Endodermal cell (in vitro differentiated cells): ENCODE results near the gene TSPAN11. TPM values are rescaled to one million over a fixed set of nuclear protein-coding genes. Genes with fewer than 3 reads are reported as not detected.

Experiments
- DNase-seq: peaks from one replicate; pipeline ENCODE4 v3.0.0-alpha.2; 2017
- H3K27ac ChIP-seq: 2 replicates; pipeline ENCODE4 v1.5.1; 2013; ENCODE audit warnings: mild to moderate bottlenecking, low read depth, low read length, moderate library complexity
- H3K27me3 ChIP-seq: 2 replicates; pipeline ENCODE4 v1.6.1; 2013; ENCODE audit warnings: mild to moderate bottlenecking, low read length, moderate library complexity; ENCODE audit not compliant: insufficient read depth, control insufficient read depth, poor library complexity, severe bottlenecking
- H3K36me3 ChIP-seq: 2 replicates; pipeline ENCODE4 v1.7.0; 2013; ENCODE audit warnings: mild to moderate bottlenecking, low read length, moderate library complexity; ENCODE audit not compliant: control insufficient read depth, insufficient read depth
- H3K4me1 ChIP-seq: one replicate; pipeline ENCODE4 v1.7.0; 2013; ENCODE audit warnings: low read length; ENCODE audit not compliant: control insufficient read depth, insufficient read depth
- H3K4me3 ChIP-seq: 2 replicates; pipeline ENCODE4 v1.5.1; 2013; ENCODE audit warnings: mild to moderate bottlenecking, low read length, moderate library complexity
- H3K9ac ChIP-seq: 2 replicates; pipeline ENCODE4 v1.6.1; 2013; ENCODE audit warnings: mild to moderate bottlenecking, low read length, moderate library complexity; ENCODE audit not compliant: poor library complexity, severe bottlenecking; ENCODE audit errors: extremely low read depth
- H3K9me3 ChIP-seq: 2 replicates; pipeline ENCODE4 v1.6.1; 2013; ENCODE audit warnings: mild to moderate bottlenecking, low read length, moderate library complexity; ENCODE audit not compliant: control insufficient read depth
- H3K27ac Mint-ChIP-seq: 2 replicates; pipeline ENCODE4 v1.8.0; 2020; ENCODE audit warnings: mixed read lengths
- H3K27me3 Mint-ChIP-seq: 2 replicates; pipeline ENCODE4 v1.8.0; 2021; ENCODE audit warnings: mild to moderate bottlenecking, mixed read lengths; ENCODE audit not compliant: insufficient read depth
- H3K36me3 Mint-ChIP-seq: 2 replicates; pipeline ENCODE4 v1.8.0; 2020; ENCODE audit warnings: low read depth, mixed read lengths
- H3K4me1 Mint-ChIP-seq: 2 replicates; pipeline ENCODE4 v1.8.0; 2020; ENCODE audit warnings: mixed read lengths
- H3K4me3 Mint-ChIP-seq: 2 replicates; pipeline ENCODE4 v1.8.0; 2020; ENCODE audit warnings: mild to moderate bottlenecking, moderate library complexity, mixed read lengths
- H3K9me3 Mint-ChIP-seq: 2 replicates; pipeline ENCODE4 v1.8.0; 2020; ENCODE audit warnings: mild to moderate bottlenecking, mixed read lengths
- CTCF ChIP-seq: fragments of 200-600 bp; sonication (generic); conservative IDR thresholded peaks from 2 replicates; pipeline ENCODE4 v1.5.0; 2021; ENCODE audit warnings: antibody characterized with exemption, mild to moderate bottlenecking
- WGBS, 2 experiments: methylation state at CpG; one replicate each; pipeline versions ENCODE4 v1.1.5 to v1.1.7; 2013; ENCODE audit warnings: missing lambda C conversion rate in 2 of 2, mixed read lengths in 1 of 2; ENCODE audit not compliant: insufficient coverage in 1 of 2, insufficient read length in 1 of 2; 5-methylcytosine and 5-hydroxymethylcytosine counted together
- total RNA-seq, 2 donors: library from RNA; stranded (reverse); fragmentation: NEBNext Ultra II Directional in 1 of 2; extraction: Animal tissue kit (Norgen Biotek cat#: 25700) in 1 of 2; gene quantifications; 2 replicates in 1 of 2; 3 replicates in 1 of 2; pipeline ENCODE4 v1.2.1, GENCODE V29; 2021

TSPAN11 gene
- total RNA-seq, 2 donors from 2014 or later: 0.20 to 3.6 TPM

DNA sequence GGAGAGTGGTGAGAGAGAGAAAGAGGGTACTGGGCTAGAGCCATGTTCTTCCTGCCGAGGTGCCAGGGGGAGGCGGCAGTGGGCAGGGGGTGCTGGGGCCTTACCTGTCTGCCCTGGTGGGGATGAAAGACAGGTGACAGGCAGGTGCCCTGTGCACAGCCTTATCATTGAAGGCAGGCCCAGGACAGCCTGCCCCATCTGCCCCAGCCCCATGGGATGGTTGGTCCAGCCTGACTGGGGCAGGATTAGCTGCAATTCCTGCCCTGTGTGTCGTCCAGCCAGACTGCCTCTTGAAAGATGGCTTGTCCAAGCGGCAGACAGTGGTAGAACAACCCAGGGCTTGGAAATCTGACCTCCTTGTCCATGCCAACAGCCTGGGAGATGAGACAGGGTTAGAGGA, 67.2 kb downstream of the TSPAN11 start:
- WGBS, 2 experiments: 95 to 97% methylated on average over 3 to 4 of the region's 4 CpGs
- Mint-ChIP-seq H3K27ac (no peak overlapping the region), H3K4me3 (no peak overlapping the region), H3K27me3 (no peaks in the 10 kb centered on the region), H3K4me1 (peaks cover 8% of the 10 kb centered on the region), H3K9me3 (no peaks in the 10 kb centered on the region), H3K36me3 (no peaks in the 10 kb centered on the region)
- no peak for DNase-seq
- no peaks in the 10 kb centered on the region for H3K36me3 ChIP-seq
- no peak for TF ChIP-seq CTCF
- no peak overlapping the region for H3K27ac ChIP-seq
- no peaks in the 10 kb centered on the region for H3K27me3 ChIP-seq
- no peak overlapping the region for H3K4me3 ChIP-seq
- peaks cover 5% of the 10 kb centered on the region for H3K4me1 ChIP-seq
- H3K9ac ChIP-seq: no peak overlapping the region
- no peaks in the 10 kb centered on the region for H3K9me3 ChIP-seq

DNA sequence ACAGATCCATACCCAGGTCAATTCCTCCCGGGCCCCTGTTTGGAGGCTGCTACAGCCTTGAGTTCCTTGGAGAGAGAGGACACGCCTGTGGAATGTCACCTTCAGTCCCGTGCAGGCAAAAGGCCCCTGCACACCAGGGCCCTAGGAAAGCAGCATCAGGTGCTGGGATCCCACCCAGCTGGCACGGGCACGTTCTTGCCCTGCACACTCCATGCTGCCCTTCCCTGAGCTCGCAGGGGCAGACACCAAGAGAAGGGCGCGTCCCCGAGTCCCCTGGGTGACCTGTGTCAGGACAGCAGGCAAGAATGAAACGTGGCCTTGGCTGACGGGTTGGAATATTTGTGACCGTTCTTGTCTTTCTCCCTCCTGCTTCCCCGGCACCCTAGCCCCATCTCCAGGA, 67.7 kb downstream of the TSPAN11 start:
- DNase-seq: no peak
- no peaks in the 10 kb centered on the region for H3K27me3 Mint-ChIP-seq
- Histone ChIP-seq H3K4me1 (peaks cover 5% of the 10 kb centered on the region), H3K9ac (no peak overlapping the region), H3K4me3 (no peak overlapping the region), H3K36me3 (no peaks in the 10 kb centered on the region), H3K27ac (no peak overlapping the region), H3K27me3 (no peaks in the 10 kb centered on the region), H3K9me3 (no peaks in the 10 kb centered on the region)
- no peak overlapping the region for H3K27ac Mint-ChIP-seq
- TF ChIP-seq CTCF: no peak
- 83% methylated on average over 2 to 12 of the region's 13 CpGs for WGBS, 2 experiments
- no peak overlapping the region for H3K4me3 Mint-ChIP-seq
- H3K9me3 Mint-ChIP-seq: no peaks in the 10 kb centered on the region
- H3K4me1 Mint-ChIP-seq: peaks cover 8% of the 10 kb centered on the region
- no peaks in the 10 kb centered on the region for H3K36me3 Mint-ChIP-seq

DNA sequence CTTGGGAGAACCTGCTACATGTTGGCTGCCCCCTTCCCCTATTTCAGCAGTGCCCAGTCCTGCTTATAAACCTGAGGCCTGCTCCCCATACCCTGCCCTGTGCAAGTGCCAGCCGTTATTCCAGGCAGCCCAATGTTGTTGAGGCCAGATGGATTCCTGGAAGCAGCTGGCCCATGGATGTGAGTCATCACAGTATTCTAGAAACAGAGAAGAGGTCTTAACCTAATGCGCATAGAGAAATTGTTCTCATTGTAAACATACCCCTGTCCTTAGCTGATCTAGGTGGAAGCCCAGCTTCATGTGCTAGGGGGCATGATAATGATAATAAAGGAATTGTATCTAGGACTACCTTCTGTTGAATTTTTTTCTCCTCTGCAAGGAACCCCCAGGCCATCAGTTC, 69.7 kb downstream of the TSPAN11 start:
- Mint-ChIP-seq H3K4me1 (peaks cover 2% of the 10 kb centered on the region), H3K27ac (no peak overlapping the region), H3K9me3 (no peaks in the 10 kb centered on the region), H3K4me3 (no peak overlapping the region), H3K27me3 (no peaks in the 10 kb centered on the region), H3K36me3 (no peaks in the 10 kb centered on the region)
- no peak overlapping the region for H3K4me3 ChIP-seq
- no peak for TF ChIP-seq CTCF
- no peaks in the 10 kb centered on the region for H3K27me3 ChIP-seq
- no peak for DNase-seq
- 91 to 94% methylated on average over 2 of the region's 2 CpGs for WGBS, 2 experiments
- H3K4me1 ChIP-seq: peaks cover 3% of the 10 kb centered on the region
- no peaks in the 10 kb centered on the region for H3K36me3 ChIP-seq
- no peak overlapping the region for H3K9ac ChIP-seq
- no peaks in the 10 kb centered on the region for H3K9me3 ChIP-seq
- no peak overlapping the region for H3K27ac ChIP-seq
